Ecto neural progenitor cell (in vitro differentiated cells): ENCODE measurements around the gene SEMA5B.

Experiments
- DNase-seq: peaks from one replicate; pipeline ENCODE4 v3.0.0-alpha.2; 2018; ENCODE audit warnings: low spot score

SEMA5B gene, protein sequence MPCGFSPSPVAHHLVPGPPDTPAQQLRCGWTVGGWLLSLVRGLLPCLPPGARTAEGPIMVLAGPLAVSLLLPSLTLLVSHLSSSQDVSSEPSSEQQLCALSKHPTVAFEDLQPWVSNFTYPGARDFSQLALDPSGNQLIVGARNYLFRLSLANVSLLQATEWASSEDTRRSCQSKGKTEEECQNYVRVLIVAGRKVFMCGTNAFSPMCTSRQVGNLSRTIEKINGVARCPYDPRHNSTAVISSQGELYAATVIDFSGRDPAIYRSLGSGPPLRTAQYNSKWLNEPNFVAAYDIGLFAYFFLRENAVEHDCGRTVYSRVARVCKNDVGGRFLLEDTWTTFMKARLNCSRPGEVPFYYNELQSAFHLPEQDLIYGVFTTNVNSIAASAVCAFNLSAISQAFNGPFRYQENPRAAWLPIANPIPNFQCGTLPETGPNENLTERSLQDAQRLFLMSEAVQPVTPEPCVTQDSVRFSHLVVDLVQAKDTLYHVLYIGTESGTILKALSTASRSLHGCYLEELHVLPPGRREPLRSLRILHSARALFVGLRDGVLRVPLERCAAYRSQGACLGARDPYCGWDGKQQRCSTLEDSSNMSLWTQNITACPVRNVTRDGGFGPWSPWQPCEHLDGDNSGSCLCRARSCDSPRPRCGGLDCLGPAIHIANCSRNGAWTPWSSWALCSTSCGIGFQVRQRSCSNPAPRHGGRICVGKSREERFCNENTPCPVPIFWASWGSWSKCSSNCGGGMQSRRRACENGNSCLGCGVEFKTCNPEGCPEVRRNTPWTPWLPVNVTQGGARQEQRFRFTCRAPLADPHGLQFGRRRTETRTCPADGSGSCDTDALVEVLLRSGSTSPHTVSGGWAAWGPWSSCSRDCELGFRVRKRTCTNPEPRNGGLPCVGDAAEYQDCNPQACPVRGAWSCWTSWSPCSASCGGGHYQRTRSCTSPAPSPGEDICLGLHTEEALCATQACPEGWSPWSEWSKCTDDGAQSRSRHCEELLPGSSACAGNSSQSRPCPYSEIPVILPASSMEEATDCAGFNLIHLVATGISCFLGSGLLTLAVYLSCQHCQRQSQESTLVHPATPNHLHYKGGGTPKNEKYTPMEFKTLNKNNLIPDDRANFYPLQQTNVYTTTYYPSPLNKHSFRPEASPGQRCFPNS

DNA sequence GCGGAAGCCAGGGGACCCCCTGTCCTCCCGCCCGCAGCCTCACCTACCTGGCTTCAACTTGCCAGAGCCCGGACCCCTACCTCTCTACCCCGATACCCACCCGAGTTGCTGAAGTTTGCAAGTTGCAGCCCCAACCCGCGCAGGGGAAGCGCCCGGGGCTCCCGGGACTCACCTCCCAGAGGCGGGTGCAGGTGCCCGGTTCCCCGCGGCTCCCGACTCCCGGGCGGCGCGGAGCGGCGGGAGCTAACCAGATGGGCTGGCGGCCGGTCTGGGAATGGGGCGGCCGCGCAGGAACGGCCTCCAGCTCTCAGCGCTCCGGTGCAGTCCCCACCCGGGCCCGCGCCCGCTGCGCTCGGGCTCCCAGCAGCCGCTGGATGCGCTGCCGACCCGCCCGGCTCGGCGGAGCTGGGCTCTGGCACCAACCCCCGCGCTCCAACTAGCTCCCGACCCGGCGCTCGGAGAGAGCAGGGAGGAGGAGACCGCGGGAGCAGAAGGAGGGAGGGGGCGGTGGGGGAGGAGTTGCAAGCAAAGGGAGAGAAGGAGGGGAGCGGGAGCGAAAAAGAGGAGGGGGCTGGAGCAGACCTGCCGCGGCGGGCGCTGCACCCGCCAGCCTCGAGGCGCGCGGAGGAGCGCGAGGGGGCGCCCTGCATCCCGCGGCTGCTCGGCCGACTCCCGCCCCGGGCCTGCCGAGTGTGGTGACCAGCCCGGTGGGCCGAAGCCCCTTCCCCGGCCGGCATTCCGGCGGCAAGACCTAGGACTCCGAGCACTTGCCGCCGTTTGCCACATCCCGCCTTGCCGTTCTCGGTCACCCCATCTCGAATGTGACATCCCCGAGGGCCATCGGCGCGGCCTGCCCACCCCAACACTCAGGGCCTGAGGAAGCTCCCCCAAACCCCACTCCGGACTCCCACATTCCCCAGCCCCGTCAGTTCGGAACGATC, at the start of gene SEMA5B:
SEMA5B (minus strand) TSS at position 472 of the 941 bp plus-strand sequence. CDS start 66,500 bp downstream, outside the sequence.
- DNase-seq: peak; percentile 88

DNA sequence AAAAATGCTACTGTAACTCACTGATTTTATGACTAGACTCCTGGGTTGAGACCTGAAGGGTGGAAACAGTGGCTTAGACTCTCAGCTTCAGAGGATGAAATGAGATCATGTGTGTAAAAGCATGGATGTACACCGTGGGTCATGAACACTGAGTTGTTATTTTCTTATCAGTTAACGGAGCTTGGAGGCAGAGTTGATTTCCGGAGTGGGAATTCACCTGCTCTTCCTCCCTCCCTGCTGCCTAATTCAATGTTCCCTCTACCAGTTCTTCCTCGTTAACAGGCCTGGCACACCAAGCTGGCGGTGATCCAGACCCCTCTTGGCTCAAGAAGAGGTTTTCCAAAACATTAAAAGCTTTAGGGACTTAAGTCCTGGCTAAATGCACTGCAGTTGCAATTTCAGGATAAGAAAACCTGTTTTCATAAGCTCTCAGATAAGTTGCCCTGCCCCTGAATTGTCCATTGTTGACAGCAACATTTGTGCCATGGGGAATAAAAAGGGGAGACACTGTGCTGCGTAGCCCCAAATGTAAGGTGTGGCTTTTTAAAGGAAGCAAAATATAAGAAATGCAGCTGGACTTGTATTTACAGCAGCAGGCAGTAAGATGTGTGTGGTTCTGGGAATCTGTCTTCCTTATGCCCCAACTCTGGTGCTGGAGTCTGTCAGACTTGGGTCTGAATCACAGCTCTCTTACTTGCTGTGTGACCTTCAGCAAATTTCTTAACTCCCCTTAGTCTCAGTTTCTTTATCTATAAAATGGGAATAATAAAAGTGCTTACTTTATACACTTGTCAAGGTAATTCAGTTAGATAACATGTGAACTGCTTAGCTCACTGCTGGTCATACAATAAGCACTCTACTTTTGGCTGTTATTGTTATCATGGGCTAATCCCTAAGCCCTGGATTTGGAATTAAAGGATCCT, 49.2 kb upstream of the SEMA5B start:
- no peak for DNase-seq

DNA sequence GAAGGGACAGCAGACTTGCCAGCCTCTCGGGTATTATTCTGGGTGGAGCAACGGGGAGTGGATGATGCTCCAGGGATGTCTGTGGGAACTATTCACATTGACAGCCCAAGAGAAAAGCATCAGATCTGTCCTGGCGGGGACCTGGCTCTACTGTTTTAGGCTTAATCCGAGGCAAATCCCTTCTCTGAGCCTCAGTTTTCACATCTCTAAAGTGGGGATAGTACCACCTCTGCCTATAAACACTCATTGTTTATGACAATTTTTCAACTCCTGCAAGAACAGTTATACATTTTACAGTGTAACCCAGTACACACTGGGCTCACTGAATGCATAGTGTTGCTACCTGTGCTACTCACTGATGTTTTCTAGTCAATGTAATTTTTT, 48.5 kb upstream of the SEMA5B start:
- DNase-seq: no peak

DNA sequence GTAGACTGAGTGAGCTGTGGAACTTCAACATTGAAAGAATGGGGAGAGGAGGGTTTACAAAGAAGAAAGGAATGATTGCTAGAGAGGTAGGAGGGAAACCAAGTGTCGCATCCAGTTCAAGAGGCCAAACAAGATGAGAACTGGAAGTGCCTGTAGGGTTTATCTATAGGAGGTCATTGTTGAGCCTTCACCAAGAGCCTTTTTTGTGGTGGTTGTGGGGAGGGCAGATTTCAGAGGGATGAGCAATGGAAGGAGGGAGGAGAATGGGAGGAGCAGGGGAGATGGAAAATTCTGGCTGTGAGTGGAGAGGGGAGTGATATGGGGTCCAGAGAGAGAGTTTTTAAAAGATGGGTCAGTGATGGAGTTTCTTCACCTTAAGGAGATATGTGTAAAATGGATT, 47.8 kb upstream of the SEMA5B start:
- no peak for DNase-seq

DNA sequence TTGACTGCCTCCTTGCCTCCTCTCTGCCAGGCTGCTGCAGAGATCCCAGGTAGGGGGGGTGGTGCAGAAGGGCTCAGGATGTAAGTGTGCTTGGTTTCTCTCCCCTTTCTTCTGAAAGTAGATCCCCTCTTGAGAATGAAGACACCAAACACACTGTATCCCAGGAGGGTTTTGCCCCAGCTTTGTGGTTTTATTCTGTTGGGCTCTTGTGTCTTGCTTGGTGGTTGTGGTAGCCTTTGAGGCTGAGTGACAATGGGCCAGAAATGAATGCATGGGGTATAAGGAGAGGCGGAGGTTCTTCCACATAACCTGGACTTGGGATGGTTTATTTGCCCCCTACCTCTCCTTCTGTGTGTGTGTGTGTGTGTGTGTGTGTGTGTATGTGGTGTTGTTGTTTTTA, 45.0 kb upstream of the SEMA5B start:
- no peak for DNase-seq

DNA sequence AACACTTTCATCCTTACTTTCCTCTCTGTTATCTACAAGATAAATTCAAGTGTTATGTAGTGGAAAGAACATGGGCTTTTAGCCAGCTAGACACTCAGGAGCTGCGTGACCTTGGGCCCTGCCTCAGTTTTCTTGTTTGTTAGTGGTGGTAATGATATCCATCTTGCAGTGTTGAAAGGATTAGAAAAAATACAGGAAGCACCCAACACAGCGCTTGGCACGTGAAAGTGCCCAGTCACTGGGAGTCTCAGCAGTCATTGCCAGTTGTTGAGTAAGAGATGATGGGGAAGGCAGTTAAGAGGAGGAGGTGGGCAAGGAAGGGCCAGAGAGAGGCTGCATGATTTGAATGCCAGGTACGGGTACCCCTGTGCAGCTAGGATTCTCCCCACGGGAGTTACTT, 44.6 kb upstream of the SEMA5B start:
- no peak for DNase-seq

DNA sequence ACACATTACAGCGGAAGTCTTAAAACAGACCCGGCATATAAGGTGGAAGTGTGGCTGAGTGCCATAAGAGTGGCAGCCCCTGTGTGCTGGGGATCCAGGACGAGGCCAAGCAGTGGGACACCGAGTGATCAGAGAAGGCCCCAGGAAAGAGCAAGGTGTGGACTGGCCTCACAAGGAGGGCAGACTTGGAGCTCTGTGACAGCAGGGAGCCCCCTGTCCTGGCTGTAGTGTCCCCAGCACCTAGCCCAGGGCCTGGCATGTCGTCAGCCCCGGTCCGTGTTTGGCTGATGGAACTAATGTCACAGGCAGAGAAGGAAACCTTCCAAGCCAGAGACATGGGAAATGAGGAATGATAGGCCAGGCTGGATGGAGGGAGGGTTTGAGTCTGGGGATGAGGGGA, 44.0 kb upstream of the SEMA5B start:
- DNase-seq: no peak

DNA sequence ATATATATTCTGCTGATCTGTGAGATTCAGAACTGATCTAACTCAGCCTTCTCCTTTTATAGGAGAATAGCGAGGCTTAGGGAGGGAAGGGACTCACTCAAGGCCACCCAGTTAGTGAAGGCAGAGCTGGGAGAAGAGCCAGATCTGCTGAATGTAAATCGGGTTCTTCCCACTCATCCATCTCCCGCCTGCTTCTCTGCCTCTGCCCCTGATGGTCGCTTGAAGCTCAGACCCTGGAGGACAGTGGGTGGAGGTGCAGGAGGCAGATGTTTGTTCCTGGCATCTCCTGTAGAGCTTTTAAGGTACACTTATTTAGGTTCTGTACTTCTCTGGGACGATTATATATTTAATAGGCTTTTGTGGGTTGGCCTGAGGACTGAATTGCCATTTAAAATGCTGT, 43.6 kb upstream of the SEMA5B start:
- DNase-seq: no peak

DNA sequence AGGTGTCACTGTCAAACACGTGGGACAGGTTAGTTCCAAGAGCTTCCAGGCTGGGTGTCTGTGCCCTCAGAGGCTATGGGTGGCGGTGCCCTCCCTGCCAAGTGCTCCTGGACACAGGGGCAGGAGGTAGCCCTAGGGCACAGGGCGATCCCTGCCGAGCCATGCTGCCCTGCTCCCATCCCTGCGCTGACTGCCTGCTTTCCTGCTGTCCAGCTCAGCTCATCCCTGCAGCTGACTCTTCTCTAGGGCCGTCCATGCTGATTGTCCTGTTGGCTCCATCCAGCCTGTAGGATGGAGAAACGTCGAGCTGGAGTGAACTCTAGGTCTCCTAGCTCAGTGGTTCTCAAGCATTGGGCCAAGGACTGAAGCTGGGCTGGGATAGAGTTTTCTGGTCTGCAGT, 42.9 kb upstream of the SEMA5B start:
- DNase-seq: no peak

DNA sequence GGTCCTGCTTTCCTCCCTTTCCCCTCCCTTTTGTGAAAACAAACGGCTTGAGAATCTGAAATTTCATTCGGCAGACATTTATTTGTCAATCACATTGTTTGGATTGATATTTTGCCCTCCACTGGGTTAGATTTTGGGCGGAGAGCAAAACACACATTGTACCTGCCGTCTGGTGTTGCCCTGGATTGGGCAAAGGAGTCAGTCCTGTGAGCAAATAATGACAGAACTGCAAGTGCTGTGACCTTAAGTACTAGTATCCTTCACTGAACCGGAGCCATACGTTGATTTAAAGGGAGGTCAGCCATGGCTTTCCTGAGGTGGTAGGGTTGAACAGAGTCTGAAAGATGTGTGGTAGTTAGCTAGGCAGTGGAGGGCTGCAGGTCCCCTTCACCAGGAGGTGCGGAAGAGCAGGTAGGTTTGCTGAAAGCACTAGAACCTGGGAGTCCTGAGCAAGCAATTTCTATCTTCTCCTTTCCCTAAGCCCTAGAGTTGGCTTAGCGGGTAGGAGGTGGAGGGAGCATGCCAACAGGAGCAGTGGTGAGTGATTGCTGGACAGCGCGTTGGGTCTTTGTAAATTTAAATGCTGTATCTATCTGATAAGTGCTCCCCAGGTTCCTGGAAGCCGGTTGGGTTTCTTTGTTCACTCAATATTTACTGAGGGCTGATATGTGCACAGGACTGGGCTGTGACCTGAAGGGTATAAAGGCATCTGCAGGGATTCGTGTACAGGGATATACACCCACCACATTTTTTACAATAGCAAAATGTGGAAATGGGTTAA, 41.2 kb upstream of the SEMA5B start:
- no peak for DNase-seq

DNA sequence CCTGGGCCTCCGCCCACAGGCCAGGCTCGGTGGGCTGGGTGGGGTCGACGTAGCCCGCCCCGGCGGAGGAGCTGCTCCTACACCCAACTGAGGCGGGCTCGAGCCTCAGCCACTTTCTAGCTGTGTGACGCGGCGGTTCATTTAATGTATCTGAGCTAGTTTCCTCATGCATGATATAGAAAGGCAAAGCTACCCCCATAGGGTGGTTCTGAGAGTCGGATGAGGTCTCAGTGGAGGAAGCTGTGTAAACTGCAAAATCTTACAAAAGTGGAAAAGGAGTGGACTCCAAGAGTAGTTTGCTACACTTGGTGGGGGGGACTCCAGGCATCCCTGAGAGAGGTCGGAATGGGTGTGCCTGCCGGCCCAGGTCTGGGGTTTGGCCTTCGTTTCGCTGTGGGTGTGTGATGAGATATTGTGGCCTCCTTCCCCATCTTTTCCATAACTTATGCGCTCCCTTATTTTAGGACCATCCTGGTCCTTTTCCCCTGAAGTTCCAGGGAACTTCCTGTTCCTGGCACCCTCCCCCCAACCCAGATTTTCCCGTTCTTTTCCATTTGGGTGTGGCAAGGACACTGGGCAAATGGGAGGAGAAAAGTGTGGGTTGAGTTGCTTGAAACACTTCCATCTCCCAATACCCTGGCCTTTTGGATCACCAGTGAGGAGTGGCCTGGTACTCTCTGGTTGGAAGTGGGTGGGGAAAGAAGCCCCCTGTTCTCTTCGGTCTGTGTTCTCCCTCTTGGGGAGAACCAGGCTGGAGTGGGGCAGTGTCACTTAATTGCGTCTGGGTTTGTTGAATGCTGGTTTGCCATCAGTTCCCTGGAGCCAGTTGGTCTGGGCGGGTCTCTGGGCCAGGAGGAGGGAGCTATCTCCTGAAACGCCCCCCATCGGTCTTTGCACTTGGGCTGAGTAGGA, 40.4 kb upstream of the SEMA5B start:
- DNase-seq: no peak

DNA sequence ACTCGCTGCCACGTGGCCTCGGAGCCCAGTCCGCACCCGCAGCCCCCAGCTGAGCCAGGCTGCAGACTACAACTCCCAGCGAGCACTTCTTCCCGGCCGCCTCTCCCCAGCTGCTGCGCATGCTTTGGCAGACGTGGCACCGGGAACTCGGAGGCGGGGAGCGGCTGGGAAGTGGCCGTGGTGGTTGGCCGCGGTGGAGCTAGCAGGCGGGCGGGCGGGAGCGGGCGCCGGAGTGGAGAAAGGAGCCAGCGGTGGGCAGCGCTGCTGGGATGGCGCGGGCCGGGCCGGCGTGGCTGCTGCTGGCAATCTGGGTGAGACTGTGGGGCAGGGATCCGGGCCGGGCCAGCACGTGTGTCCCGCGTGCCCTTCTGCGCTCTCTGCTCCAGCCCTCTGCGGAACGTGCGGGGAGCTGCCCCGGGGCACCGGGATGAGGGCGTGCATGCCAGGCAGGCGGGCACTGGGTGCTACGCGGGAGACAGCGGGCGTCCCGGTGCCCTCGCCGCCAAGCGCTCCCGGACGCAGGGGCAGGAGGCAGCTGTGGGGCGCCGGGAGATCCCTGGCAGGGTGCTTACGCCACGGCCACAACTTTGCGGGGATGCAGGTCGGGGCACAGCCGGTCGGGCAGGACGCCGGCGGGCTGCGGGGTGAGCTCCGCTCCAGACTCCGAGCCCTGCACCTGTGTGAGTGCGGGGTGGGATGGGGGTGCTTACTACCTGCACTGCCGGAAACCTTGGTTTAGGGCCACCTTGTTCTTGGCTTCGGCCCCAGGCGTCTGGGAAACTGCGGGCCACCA, 39.5 kb upstream of the SEMA5B start, which contains the start of gene PDIA5:
PDIA5 (plus strand) TSS at position 130 of the 793 bp plus-strand sequence; CDS start at position 270, 140 bp downstream.
- DNase-seq: peak; percentile 93

DNA sequence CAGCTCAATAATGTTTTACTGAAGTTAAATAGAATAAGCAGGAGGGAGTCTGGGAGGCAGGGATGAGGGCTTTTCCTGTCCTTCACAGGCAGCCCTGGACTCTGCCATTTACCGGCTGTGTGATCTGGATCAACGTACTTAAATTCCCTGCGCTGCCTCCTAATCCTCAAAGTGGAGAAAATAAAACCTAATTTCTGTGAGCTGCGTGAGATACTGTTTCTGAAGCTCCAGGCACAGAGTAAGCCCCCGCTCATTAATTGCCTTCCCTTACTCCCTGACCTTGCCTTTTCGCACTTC, 39.0 kb upstream of the SEMA5B start:
- no peak for DNase-seq

DNA sequence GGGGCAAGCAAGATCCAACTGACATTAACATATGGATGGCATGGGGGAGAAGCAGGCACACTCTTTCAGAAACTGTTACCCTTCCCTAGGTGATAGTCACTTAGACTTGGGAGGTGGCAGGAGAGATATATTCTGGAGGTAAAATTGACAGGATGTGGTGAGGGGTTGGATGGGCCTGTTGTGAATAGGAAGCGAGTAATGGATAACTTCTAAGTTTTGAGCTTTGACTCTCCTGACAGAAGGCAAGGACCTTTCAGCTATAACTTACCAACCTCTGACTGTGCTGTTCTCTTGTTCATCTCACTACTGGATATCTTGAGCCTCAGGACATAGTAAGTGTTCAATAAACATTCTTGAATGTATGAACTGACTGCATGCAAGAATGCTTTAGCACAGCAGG, 37.4 kb upstream of the SEMA5B start:
- no peak for DNase-seq

DNA sequence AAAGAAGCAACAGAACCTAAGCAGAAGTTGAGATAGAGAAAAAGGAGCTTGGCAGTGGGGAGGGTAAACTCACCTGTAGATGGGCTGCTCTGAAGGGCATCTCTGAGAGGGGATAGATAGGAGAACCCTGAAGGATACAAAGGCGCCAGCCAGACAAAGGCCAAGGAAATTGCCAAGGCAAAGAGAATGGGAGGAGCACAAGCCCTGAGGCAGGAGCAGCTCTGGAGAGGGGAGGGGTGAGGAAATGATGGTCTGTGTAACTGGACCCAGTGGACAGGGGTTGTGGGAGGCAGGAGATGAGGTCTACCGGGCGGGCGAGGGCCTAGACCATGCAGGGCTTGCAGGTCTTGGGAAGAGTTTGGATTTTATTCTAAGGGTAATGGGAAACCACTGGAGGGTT, 36.9 kb upstream of the SEMA5B start:
- no peak for DNase-seq

DNA sequence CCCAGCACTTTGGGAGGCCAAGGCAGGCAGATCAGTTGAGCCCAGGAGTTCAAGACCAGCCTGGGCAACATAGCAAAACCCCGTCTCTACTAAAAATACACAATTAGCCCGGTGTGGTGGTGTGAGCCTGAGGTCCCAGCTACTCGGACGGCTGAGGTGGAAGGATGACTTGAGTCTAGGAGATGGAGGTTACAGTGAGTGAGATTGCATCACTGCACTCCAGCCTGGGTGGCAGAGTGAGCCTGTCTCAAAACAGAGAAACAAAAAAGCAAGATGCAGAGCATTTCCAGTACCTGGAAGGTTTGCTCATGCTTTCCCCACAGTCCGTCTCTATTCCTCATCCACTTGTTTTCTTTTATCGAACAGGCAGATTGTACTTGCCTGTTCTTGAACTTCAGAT, 35.5 kb upstream of the SEMA5B start:
- DNase-seq: no peak

DNA sequence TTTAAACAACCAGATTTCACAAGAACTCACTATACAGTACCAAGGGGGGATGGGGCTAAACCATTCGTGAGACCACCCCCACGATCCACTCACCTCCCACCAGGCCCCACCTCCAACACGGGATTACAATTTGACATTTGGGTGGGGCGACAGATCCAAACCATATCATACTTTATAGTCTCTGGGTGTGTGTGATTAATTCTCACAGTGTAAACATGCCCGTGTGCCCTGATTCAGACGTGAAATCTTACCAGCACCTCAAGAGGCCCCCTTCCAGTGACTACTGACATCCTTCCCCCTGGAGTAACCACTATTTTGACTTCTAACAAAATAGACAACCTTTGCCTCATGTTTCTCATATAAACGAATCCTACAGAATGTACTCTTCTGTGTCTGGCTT, 34.3 kb upstream of the SEMA5B start:
- DNase-seq: no peak

DNA sequence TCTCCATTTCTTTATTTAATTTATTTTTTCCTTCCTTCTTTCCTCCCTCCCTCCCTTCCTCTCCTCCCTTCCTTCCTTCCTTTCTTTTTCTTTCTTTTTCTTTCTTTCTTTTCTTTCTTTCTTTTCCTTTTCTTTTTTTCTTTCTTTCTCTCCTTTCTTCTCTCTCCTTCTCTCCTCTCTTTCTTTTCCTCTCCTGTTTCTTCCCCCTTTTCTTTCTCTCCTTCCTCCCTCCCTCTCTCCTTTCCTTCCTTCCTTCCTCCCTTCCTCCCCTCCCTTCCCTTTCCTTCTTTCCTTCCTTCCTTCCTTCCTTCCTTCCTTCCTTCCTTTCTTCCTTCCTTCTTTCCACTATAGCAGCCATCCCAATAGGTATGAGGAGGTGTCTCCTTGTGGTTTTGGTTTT, 32.5 kb upstream of the SEMA5B start:
- DNase-seq: no peak
